GM18507 (cell line): ENCODE results near the gene SLC27A6.
"Not testable (repeated sequence)": the region's sequence is repeated elsewhere in the genome, so short reads cannot be mapped to it uniquely, and the experiment has no call there.

Experiments used
- DNase-seq: peaks from one replicate; pipeline ENCODE4 v3.0.0; 2011; ENCODE audit warnings: low read depth; ENCODE audit not compliant: insufficient read length; ENCODE audit errors: extremely low spot score
- FAIRE-seq: peaks from 2 replicates; lab custom pipeline; 2011; peaks lifted over from hg19 to GRCh38; lab: Jason Lieb, UNC

The SLC27A6 gene

GRCh38 chr5:128988476-128988875 is 23.2 kb downstream of the SLC27A6 start:
- no peak for FAIRE-seq
- DNase-seq, result no peak

DNA sequence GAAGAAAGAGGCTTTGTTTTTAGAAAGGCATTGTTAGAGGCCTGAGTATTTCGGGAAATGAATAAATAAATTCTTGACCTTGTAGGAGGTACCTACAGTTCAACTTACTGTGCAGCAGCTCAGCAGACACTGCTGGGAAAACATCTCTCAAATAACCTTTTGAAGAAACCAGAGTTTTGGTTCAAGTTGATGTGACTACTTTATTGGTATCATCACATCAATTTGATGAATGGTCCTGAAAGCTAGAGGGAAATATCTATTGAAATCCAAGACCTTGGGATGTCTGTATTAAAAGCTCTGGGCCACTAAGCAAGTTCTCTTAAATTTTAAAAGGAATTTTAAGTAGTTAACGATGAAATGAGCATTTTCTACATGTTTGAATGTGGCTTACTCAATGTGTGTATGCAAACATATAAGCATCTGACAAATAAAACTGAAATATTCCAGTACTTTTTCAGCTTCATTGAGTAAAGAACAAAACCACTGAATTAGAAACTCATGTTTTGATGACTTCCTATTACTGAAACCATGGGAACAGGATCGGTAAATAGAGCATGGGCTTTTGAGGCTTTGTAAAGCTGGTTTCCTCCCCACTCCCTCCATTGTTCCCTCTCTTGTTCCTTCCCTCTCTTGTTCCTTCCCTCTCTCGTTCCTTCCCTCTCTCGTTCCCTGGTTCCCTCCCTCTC is 36.7 kb downstream of the SLC27A6 start:
- FAIRE-seq (no peak), DNase-seq (no peak)

- FAIRE-seq (no peak), DNase-seq (no peak)
These were observed 37.2 kb downstream of the SLC27A6 start for GRCh38 chr5:129002527-129002842.

DNA sequence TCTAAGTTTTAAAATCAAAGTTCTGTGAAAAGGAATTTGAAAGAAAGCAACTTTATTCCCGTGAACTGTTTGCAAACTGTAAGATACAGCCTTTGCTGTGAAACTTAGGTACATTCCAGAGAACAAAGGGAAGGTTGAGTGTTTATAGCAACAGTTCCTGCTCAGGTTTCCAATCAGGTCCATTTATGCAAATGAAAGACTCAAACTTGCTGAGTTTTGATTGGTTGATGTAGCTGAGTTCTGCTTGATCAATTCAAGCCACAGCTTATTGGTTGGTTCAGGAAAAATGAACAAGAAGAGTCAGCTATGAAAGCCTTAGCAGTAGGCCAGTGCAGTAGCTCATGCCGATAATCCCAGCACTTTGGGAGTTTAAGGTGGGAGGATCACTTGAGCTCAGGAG is 37.9 kb downstream of the SLC27A6 start:
- no peak for DNase-seq
- no peak for FAIRE-seq

GRCh38 chr5:129014185-129014584 is 48.9 kb downstream of the SLC27A6 start:
- FAIRE-seq (no peak), DNase-seq (no peak)

GRCh38 chr5:129018837-129019236 is 53.5 kb downstream of the SLC27A6 start:
- FAIRE-seq (no peak), DNase-seq (no peak)

DNA sequence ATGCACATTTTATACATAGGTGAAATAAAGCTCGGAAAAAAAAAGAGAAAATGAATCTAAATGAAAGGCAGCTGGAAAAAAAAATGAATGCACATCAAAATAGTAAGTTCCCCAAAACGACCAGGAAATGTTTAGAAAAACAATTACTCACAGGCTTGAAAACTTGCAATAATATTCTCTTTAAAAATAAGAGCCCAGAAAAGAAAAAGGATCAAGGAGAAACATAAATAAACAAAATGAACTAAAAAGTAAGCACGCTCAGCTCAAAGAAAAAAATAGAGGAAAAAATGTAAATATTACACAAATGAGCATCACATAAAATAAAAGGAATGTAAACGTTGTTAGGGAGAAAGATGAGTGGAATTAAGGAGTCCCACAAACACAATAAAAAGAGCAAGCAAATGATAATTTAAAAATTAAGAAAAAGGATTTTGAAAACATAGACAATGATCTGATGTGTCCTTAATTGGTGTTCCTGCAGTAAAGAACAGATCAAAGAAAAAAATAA is 54.2 kb downstream of the SLC27A6 start:
- DNase-seq (no peak), FAIRE-seq (no peak)

- FAIRE-seq, result no peak
- no peak for DNase-seq
These were observed 55.4 kb downstream of the SLC27A6 start for GRCh38 chr5:129020683-129021082.

DNA sequence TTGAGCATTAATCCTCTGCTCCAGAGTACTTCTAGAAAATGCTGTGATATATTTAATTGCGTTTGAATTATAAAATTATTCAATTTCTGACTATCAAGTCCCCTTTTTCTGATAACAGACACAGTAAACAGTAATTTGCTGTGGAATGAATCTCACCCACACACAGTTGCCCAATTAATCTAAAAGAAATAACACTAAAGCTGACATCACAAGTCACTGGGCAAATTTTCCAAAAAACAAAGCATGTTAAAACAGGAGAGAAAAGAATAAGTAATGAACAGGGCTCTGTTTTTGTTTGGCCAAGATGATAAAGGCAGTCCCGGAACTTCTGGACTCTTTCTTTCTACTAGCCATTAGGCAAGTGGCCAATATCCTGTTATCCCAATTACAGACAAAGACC is 56.5 kb downstream of the SLC27A6 start:
- FAIRE-seq, result no peak
- no peak for DNase-seq

DNA sequence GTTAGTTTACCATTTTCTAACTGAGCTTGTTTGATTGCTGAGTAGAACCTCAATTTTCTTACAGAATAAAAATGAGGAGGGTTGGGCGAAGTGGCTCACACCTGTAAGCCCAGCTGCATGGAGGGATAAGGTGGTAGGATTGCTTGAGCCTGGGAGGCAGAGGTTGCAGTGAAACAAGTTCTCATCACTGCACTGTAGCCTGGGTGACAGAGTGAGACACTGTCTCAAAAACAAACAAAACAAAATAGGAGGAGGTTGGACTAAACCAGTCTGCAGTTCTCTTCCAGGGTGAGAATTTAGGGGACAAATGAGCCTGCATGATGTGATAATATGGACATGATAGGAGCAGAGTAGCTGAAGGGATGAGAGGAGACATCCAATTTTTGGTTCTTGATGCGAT is 57.3 kb downstream of the SLC27A6 start:
- no peak for FAIRE-seq
- DNase-seq, result no peak

DNA sequence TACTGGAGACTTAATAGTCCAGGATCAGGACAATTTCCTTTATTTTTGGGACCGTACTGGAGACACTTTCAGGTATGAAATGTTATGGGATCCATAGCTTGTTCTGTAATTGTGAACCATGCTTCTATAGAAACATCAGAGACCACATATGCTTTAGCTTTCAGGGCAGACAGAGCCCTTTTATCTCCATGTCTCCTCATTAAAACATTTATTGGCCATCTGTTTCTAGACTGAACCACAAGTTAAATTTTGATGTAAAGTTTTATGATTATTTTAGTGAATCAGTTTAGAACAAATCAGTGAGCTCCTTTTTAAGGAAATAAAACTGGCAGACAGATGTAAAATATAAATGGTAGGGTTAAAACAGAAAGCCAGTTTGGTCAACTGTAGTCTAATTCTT is 62.0 kb downstream of the SLC27A6 start:
- DNase-seq (no peak), FAIRE-seq (no peak)

- no peak for DNase-seq
- no peak for FAIRE-seq
These were observed 66.8 kb downstream of the SLC27A6 start for GRCh38 chr5:129031886-129032683.

- not testable (repeated sequence) for FAIRE-seq, DNase-seq
These were observed 71.0 kb downstream of the SLC27A6 start for GRCh38 chr5:129036257-129036656.

DNA sequence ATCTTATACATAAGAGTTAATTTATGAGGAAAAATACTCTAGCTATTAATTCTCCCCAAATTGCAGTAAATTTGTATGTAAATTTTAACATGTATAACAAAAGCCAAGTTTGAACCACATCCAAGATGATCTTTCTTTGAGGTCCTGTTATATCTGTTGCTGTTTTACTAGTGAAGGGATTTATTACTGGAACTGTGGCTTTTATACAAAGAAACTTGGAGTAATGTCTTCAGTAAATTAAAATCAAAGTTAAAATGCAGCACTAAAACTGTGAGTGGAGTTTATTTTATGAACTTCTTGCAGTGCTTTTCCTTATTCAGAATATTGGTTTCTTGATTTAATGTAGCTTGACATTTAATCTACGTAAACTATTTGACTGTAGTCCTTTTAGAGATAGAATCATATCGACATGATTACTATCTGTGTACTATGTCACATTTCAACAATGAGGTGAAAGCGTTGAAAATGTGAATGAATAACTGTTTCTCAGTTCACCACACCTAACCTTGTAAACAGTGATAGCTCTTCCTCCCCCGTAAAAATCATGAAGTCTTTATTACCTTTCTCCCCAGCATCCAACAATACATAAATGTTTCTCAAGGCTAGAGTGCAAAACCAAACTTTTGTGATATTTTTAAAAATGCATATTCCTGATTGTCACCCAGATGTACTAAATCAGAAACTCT is 76.1 kb downstream of the SLC27A6 start:
- FAIRE-seq (no peak), DNase-seq (no peak)

DNA sequence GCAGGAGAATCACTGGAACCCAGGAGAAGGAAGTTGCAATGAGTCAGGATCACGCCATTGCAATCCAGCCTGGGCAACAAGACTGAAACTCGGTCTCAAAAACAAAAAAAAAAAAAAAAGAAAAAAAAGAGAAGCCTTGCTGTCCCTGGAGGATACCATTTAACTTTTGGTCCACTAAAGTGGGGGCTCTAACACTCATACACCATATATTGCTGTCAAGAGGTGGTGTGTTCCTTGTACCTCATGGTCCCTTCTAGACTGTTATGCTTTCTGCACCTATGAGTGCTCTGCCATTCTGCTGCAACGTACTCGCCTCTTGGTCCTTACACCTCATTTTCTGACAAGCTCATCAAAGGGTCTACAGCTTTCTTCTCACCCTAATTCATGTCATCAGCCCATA is 77.0 kb downstream of the SLC27A6 start:
- no peak for FAIRE-seq
- no peak for DNase-seq

- DNase-seq, result no peak
- FAIRE-seq, result no peak
These were observed 78.6 kb downstream of the SLC27A6 start for GRCh38 chr5:129043894-129044293.

GRCh38 chr5:129046151-129046550 is 80.9 kb downstream of the SLC27A6 start:
- no peak for DNase-seq
- FAIRE-seq, result no peak

- FAIRE-seq, result no peak
- no peak for DNase-seq
These were observed 83.2 kb downstream of the SLC27A6 start for GRCh38 chr5:129048509-129048908.

- no peak for FAIRE-seq
- DNase-seq, result no peak
These were observed 84.0 kb downstream of the SLC27A6 start for GRCh38 chr5:129049126-129049799.

DNA sequence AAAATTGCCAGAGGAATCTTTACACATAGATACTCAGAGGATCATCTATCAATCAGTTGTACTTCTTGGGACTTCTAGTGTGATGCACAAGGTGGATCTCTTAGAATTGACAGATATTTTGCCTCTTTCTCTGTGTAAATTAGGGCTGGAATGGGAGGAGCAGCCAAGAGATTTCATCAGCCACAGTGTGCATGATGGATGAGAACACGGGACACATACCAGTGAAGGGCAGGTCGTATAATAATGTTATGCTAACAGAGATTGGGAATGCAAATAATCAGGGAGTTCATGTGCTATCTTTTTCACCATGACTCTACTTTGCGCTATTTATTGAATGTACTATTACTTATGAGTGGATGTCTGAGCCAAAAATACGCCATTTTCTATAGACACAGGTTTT is 86.0 kb downstream of the SLC27A6 start:
- no peak for FAIRE-seq
- DNase-seq, result no peak
